Ramos (cell line): Measurements from ENCODE around the gene SPSB1.

Source experiments
- in situ Hi-C: fragments of 300-500 bp; cut with MboI; formaldehyde crosslinking; loops from one replicate; pipeline ENCODE4 v1.14.3; 2022; ENCODE audit warnings: low sequenced_read_pairs; ENCODE audit not compliant: unreplicated experiment

SPSB1 gene

DNA sequence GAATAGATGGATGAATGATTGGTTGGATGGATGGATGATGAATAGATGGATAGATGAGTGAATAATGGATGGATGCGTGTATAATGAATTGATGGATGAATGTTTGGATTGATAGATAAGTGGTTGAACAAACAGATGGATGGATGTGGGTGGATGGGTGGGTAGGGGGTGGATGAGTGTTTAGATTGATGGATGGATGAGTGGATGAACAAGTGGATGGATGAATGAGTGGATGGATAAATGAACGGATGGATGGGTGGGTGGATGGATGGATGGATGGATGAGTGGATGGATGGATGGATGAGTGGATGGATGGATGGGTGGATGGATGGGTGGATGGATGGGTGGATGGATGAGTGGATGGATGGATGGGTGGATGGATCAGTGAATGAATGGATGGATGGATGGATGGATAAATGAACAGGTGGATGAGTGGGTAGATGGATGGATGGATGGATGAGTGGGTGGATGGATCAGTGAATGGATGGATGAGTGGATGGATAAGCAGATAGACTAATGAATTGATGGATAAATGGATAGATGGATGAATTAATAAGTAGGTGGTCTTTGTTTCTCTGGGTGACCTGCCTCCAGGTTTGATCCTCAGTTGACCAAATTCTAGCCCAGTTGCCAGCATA, 64.3 kb downstream of the SPSB1 start:
- in situ Hi-C loops: no loop called here

DNA sequence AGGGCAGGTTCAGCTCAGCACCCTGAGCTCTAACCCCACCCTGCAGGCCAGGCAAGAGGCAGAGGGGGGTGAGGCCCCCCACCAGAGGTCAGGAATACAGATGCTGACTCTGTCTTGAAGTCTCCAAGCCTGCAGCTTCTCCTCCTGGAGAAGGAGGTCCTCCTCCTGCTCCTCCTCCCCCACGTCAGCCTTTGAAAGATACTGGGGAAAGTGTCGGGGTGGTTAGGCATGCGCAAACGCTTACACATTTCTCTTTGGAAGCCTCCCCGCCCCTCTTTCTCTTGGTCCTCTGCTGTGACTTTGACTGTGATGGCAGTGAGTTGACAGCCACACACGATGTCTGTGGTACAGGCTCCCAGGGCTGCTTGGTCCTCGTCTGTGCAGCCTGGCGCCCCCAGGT, 65.3 kb downstream of the SPSB1 start:
- in situ Hi-C loops: no loop called here

DNA sequence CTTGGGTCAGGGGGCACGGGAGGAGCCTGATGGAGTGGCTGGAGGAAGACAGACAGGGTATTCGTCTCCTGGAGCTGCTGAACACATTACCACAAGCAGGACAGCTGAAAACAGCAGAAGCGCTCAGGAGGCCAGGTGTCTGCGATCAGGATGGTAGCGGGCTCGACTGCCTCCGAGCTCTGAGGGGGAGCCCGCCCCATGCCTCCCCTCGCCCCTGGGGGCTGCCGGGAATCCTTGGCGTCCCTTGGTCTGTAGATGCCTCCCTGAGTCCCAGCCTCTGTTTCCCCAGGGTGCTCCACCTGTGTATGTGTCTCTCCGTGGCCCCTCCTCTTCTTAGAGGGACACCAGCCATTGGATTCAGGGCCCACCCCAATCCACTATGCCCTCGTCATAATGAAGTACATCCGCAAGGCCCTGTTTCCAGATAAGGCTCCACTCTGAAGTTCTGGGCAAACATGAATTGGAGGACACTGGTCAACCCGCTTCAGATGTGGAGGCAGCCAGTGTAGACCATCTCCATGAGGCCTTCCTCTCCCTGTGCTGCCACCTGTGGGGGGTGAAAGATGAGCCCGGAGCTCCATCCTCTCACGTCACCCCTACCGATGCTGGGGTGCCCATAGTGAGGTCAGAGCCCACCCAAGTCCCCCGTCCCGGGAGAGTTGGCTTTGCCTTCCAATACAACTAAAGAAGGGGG, 67.8 kb downstream of the SPSB1 start:
- in situ Hi-C loops: no loop called here

DNA sequence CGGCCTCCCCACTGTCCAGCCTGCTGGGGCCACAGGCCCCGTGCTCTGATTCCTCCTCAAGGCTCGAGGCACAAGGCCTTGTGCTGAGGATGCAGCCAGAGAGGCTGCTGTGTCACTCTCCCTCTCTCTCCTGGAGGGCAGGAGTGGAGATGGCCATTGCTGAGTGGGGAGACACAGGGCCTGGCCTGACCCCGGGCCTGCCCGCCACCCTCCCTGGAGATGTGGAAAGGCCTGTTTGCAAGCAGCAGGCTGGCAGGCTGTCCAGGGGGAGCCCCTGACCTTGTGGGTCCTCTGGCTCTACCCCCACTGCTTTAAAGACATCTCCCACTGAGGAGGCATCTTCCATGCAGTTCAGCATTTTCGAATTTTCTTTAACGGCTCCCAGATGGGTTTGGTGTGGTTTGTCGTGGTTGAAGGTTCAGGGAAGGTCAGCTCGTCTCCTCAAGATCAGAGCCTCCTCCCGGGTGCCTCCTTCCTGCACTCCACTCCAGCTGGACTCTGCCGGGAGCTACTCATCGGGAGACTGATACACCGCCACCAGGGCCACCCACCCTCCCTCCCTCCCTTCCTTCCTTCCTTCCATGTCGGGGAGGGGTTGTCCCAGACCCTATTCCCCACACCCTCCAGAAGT, 69.1 kb downstream of the SPSB1 start:
- in situ Hi-C loops: no loop called here

DNA sequence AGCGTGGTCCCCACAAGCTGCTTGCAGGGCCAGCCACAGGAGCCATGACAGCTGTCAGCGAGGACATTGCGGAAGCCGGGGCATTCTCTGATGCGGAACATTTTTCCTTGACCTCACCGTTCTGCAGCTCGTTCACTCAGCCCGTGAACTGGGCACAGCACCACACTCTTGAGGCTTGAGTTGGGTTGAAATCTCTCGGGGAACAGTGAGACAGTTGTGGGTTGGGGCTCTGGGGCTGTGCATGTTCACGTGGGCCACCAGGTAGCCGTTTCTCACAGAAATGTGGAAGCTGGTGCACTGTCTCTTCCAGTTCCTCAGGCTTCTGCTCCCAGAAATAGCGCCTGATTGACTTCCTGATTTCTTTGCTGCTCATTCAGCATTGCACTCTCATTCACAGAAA, 69.8 kb downstream of the SPSB1 start:
- in situ Hi-C loops: no loop called here

DNA sequence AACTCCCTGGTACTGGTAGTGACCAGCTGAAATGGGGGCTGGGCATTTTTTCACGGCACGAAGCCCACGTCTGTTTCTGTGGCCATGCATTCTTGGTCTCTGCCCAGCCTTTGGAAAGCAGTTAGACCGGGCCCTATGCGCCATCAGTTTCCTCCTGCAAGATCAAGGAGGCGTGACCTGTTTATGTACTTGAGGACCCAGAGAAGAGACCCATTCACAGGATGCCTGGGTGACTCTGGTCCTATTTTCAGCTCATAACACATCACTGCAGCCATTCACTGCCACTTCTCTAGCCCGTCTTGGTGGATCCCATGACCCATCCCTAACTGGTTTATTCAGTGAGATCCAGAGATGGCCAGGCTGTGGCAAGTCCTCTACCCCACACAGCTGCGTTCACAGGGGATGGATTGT, 70.4 kb downstream of the SPSB1 start:
- in situ Hi-C loops: no loop called here

DNA sequence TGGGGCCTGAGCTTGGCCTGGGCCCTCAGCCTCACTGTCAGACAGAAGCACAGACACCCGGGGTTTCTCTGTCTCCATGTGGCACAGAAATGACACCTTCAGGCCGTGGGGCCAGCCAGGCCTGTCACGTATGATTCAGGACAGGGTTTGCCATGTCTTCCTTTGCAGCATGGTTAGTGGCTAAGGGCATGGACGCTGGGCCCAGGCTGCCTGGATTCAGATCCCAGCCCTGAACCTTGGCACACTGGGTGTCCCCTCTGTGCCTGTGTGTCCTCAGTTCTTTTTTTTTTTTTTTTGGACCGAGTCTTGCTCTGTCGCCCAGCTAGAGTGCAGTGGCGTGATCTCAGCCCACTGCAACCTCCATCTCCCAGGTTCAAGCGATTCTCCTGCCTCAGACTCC, 73.6 kb downstream of the SPSB1 start:
- in situ Hi-C loops: no loop called here

DNA sequence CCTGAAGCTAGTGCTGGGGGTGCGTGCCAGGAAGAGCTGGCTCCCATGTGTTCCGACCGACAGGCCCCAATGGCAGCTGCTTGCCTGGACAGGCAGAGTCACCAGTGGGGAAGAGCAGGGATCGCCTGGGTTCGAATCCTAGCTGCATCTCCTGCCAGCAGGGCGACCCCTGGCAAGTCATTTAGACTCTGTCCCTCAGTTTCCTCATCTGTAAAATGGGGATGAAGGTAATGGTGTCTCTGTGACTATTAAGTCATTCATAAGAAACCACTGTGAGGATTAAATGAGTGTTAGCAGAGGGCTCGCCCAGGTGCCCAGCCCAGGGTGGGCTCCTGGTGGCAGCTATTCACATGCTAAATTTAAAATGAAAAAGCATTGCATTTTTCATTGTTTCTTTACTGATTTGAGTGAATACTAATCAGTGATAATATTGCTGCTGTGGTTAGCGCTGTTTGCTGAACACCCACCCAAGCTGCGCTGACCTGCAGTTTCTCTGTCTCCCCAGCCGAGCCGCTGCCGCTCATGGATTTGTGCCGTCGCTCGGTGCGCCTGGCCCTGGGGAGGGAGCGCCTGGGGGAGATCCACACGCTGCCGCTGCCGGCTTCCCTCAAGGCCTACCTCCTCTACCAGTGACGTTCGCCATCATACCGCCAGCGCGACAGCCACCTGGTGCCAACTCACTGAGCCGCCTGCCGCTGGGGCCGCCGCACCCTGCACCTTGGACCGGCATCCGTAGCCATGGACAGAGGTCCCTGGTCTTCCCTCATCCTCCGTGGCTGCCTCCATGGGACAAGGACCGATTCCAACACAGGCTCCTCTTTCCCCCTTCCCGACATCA, 74.5 kb downstream of the SPSB1 start:
- in situ Hi-C loops: no loop called here

DNA sequence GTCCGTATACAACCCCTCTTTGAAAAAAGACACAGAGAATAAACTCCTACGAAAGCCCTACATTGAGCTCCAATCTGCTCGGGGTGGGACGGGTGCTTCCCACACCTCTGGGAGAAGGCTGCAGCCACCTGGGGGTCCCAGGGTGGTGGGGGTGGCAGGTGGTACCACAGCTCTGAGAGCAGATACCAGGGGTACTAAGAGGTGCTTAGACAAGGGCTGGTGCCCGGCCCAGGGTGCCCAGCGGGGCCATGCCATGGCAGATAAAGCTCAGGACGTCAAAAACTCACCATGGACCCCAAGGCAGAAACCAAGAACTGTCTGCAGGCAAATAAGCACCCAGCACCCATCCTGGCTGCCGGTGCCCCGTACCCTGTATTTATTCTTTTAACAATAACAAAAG, 75.1 kb downstream of the SPSB1 start:
- in situ Hi-C loops: no loop called here

DNA sequence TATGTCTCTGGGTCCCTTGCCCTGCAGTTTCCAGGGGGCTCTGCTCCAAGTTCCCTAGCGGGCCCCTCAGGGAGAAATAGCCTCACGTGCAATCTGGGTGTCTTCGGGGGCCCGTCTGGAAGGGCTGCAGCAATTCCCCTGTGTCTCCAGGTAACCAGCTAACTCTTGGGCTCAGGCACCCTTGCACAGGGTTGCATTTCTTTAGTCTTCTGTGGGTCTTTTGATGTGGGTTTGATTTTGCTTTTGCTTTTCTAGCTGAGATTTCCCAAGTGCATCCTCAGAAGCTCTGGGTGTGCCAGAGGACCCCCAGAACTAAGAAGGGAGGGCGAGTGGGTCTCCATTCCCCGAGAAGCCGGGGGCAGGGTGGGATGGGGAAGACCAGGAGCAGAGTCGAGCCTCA, 75.7 kb downstream of the SPSB1 start:
- in situ Hi-C loops: no loop called here

DNA sequence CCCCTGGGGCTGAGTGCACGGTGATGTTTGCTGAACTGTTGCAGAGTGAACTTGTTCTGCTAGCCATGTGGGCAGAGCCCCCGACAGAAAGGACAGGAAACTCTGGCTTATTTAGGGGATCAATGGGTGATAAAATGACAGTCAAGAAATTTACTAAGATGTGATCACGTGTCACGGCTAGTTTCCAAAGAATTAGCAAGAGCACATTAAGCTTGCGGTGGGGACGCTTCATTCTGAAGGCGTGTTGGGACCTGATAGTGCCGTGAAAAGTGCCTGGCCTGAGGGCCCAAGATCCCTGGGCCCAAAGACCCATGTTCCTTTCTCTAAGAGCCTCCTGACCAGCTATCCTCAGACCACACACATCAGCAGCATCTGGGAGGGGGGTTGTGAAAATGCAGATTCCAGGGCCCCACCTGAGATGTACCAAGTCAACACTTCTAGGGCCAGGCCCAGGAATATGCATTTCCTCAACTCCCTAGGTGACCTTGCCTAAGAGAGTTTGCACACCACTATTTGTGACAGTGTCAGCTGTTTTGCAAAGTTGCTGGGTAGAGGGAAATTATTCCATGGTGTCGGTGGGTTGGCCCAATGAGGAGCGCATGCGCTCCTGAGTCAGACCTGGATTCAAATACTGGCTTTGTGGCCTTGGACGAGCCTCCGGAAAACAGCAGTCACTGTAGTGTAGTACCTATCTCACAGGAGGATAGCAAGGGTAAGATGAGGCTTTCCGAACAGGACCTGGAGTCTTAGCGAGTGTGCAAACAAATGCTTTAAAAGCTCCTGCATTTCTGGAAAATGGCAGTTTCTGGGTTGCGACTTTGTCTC, 77.5 kb downstream of the SPSB1 start:
- in situ Hi-C loops: no loop called here

DNA sequence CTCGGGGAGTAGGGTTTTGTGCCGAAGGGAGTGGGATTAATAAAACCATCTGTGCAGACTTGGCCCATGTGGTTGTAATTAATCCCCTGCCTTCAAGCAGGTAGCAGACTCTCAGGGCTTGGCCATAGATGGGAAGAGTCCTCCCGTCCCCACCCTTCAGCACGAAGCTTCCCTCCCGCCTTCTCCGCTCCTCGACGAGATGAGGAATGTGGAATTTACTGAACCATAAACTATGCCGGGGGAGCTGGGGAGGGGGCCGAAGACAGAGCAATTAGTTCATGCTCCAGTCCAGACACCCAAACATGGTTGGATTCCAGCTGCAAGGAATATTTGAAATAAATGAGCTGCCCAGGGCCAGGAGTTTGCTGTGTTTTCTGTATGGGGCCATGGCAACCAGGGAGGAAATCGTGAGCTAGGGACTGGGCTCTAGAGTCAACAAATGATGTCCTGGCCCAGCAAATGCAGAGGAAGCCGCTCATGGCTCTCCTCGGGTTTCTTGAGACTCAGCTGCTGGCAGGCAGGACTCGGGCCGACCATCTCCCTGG, 78.8 kb downstream of the SPSB1 start:
- in situ Hi-C loops: no loop called here

DNA sequence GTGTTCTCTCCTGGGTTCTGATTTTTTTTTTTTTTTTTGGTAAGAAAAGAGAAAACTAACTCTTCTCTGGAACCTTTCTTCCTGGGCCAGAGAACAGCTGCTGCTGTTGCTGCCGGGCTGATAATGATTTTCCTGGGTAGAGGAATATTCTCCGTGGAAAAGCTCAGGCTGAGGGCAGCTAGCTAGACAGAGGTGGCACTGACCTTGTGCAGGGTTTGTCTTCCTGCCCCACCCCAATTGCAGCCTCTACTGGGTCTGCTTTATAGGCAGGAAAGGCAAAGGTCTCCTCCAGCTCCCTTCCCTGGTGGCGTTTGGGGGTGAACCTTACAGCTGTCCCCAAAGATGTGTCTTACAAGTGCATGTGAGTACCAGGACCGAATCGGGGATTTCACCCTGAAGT, 79.3 kb downstream of the SPSB1 start:
- in situ Hi-C loops: no loop called here

DNA sequence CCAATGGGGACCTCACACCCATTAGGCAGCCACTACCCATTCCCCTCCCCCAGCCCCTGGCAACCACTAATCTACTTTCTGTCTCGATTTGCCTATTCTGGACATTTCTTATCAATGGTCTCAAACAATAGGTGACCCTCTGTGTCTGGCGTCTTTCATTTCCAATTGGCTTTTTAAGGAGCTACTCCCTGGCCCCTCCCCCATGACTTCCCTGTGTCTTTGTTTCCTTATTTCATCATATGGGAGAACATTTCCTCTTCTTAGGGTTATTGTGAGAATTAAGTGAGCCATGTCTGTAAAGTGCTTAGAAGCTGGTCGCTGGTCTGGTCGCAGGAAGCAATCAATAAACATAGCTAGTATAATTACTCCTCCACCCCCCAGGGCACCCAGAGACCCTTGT, 80.9 kb downstream of the SPSB1 start:
- in situ Hi-C loops: no loop called here

DNA sequence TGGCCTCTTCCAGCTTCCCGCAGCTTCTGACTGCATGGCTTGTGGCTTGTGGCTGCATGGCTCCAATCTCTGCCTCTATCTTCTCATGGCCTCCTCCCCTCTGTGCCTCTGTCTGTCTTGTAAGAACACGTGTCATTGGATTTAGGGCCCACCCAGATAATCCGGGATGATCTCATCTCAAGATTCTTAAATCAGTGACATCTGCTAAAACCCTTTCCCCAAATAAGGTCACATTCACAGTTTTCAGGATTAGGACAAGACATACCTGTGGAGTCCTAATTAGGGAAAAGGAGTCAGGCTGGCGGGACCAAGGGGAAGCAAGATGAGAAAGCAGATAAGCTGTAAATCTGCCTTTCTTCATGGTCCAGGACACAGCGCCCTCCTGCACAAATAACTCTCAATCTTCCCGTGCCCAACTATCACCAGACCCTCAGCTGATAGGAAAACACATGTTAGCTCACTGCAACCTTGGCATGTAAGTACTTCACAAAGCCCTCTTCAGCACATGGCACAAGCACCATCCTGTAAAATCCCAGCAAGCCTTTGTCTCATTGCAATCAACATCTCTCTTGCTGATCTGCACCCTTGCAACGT, 82.2 kb downstream of the SPSB1 start:
- in situ Hi-C loops: no loop called here

DNA sequence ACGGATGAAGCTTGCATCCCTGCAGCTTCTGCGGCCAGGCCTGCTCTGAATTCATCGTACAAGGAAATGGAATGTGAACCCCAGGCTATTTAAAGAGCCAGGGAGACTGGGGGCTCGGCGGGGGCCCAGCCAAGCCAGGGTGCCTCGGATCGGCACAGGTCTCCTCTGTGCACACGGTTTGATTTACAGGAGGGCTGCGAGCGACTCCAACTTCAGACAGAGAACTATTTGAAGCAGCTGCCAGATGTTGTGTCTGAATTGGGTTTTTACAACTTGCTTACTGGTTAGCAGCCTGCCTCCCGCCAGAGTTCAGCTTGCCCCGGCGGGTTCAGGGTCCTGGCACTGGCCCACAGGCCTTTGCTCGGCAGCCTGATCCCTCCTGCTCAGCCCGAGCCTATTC, 83.2 kb downstream of the SPSB1 start:
- in situ Hi-C loops: no loop called here

DNA sequence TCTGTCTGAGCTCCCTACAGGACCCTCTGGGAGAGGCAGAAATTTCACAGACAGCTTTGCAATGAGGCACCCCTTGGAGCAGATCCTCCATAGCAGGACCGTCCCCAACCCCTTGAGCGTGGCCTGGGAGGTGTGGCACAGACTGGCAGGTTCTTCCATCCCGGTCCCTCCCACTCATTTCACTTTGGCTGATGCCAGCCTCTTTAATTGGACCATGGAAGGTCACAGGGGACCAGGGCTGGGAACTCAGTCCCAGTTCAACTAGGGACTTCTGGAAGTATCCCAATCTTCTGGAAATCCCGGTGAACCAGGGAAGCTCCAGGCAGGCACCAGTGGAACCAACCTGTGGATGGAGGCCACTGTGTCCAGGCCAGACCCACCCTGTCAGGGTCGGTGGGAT, 83.7 kb downstream of the SPSB1 start:
- in situ Hi-C loops: no loop called here

DNA sequence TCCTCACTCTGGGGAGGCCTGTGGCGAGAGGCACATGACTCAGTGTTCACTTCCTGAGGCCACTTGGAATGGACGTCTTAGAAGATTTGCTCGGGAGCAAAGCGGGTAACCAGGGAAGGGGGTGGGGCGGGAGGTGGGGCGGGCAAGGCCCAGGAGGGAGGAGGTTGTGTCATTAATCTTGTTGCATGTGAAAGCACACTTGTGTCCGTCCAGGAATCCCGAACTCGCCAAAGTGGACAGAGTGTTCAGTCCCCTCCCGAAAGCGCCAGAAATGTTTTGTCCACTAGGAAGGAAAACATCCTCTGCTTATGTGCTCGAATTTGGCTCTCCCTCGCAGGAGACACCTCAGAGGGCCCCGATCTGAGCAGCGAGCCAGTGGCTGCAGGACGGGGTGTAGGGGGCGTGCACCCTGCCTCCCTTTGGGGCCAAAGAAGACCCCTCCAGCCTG, 84.2 kb downstream of the SPSB1 start:
- in situ Hi-C loops: no loop called here

DNA sequence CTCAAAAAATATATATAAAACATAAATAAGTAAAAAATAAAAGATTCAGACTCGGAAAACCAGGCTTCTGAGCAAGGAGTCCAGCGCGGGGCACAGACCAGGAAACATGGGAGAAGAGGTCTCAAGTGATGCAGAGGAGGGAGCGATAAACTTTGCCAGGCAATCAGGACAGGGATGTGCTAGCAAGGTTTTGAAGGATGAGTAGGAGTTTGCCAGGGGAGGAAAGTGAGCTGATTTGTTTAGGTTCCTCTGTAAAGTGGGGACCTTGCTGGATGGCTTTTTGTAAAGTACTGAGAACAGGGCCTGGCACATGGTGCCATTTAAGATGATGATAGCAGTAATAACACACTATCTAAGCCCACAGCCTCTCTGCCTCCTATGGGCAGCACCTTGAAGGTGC, 86.1 kb downstream of the SPSB1 start:
- in situ Hi-C loops: no loop called here
